Large intestine (tissue), 3 donors: ENCODE data around the gene TEX13D. TPM values are rescaled to one million over a fixed set of nuclear protein-coding genes. Genes with fewer than 3 reads are reported as not detected.

ENCODE experiments used
- DNase-seq, 2 donors: peaks; one replicate each; pipeline versions ENCODE4 v3.0.0 to v3.0.0-alpha.2; 2013
- H3K27ac ChIP-seq: one replicate; pipeline ENCODE4 v1.5.1; 2013; ENCODE audit warnings: low read length
- H3K27me3 ChIP-seq: 2 replicates; pipeline ENCODE4 v1.6.1; 2013; ENCODE audit warnings: low read length; ENCODE audit not compliant: control insufficient read depth, insufficient read depth
- H3K36me3 ChIP-seq: 2 replicates; pipeline ENCODE4 v1.6.1; 2013; ENCODE audit warnings: low read length; ENCODE audit not compliant: control insufficient read depth, insufficient read depth
- H3K4me1 ChIP-seq: one replicate; pipeline ENCODE4 v1.6.1; 2013; ENCODE audit warnings: low read length; ENCODE audit not compliant: control insufficient read depth, insufficient read depth
- H3K4me3 ChIP-seq: one replicate; pipeline ENCODE4 v1.5.1; 2013; ENCODE audit warnings: low read length
- H3K9me3 ChIP-seq: one replicate; pipeline ENCODE4 v1.6.1; 2013; ENCODE audit warnings: mild to moderate bottlenecking, low read depth, low read length, moderate library complexity; ENCODE audit not compliant: control insufficient read depth
- WGBS: methylation state at CpG from one replicate; pipeline ENCODE4 v1.1.5; 2013; ENCODE audit warnings: low lambda C conversion rate; ENCODE audit not compliant: insufficient coverage; 5-methylcytosine and 5-hydroxymethylcytosine counted together
- polyA plus RNA-seq: library from polyadenylated mRNA; unstranded; fragments of 120-200 nt; gene quantifications from one replicate; pipeline ENCODE4 v1.2.1, GENCODE V29; 2013

Gene TEX13D
- polyA plus RNA-seq, 1 donor: not detected

- Histone ChIP-seq H3K4me3 (no peak overlapping the region), H3K36me3 (no peaks in the 10 kb centered on the region), H3K27me3 (no peaks in the 10 kb centered on the region), H3K4me1 (no peaks in the 10 kb centered on the region), H3K9me3 (no peaks in the 10 kb centered on the region), H3K27ac (no peak overlapping the region)
- DNase-seq: no peak
- no CpG with 5 or more reads among the region's 5 CpGs for WGBS
Observed at GRCh38 chrX:124348182-124348581, 15.7 kb downstream of the TEX13D start.

GRCh38 chrX:124348885-124349453, 16.5 kb downstream of the TEX13D start:
- WGBS: 100% methylated on average over 1 of the region's 6 CpGs
- DNase-seq: no peak
- no peak overlapping the region for H3K27ac ChIP-seq
- no peaks in the 10 kb centered on the region for H3K9me3 ChIP-seq
- H3K27me3 ChIP-seq: no peaks in the 10 kb centered on the region
- no peaks in the 10 kb centered on the region for H3K36me3 ChIP-seq
- H3K4me1 ChIP-seq: no peaks in the 10 kb centered on the region
- no peak overlapping the region for H3K4me3 ChIP-seq

GRCh38 chrX:124354648-124355047, 22.2 kb downstream of the TEX13D start:
- DNase-seq: no peak
- no peak overlapping the region for H3K27ac ChIP-seq
- no peaks in the 10 kb centered on the region for H3K36me3 ChIP-seq
- H3K27me3 ChIP-seq: no peaks in the 10 kb centered on the region
- WGBS: 100% methylated on average over 1 of the region's 2 CpGs
- no peak overlapping the region for H3K4me3 ChIP-seq
- no peaks in the 10 kb centered on the region for H3K9me3 ChIP-seq
- no peaks in the 10 kb centered on the region for H3K4me1 ChIP-seq

- no peak overlapping the region for H3K4me3 ChIP-seq
- no peaks in the 10 kb centered on the region for H3K36me3 ChIP-seq
- H3K9me3 ChIP-seq: no peaks in the 10 kb centered on the region
- DNase-seq: no peak
- no peaks in the 10 kb centered on the region for H3K27me3 ChIP-seq
- no peaks in the 10 kb centered on the region for H3K4me1 ChIP-seq
- WGBS: no CpG with 5 or more reads among the region's 3 CpGs
- H3K27ac ChIP-seq: no peak overlapping the region
Observed at GRCh38 chrX:124358800-124359383, 26.4 kb downstream of the TEX13D start.

GRCh38 chrX:124362072-124362471, 29.6 kb downstream of the TEX13D start:
- Histone ChIP-seq H3K4me3 (no peak overlapping the region), H3K27ac (no peak overlapping the region), H3K4me1 (no peaks in the 10 kb centered on the region), H3K36me3 (no peaks in the 10 kb centered on the region), H3K27me3 (no peaks in the 10 kb centered on the region), H3K9me3 (no peaks in the 10 kb centered on the region)
- WGBS: no CpG with 5 or more reads among the region's 2 CpGs
- DNase-seq: no peak

- Histone ChIP-seq H3K4me1 (no peaks in the 10 kb centered on the region), H3K36me3 (no peaks in the 10 kb centered on the region), H3K27ac (no peak overlapping the region), H3K27me3 (no peaks in the 10 kb centered on the region), H3K9me3 (no peaks in the 10 kb centered on the region), H3K4me3 (no peak overlapping the region)
- no CpG with 5 or more reads among the region's 1 CpG for WGBS
- DNase-seq: no peak
Observed at GRCh38 chrX:124362761-124363160, 30.3 kb downstream of the TEX13D start.

- Histone ChIP-seq H3K4me3 (no peak overlapping the region), H3K27ac (no peak overlapping the region), H3K36me3 (no peaks in the 10 kb centered on the region), H3K4me1 (no peaks in the 10 kb centered on the region), H3K27me3 (no peaks in the 10 kb centered on the region), H3K9me3 (no peaks in the 10 kb centered on the region)
- no peak for DNase-seq
Observed at GRCh38 chrX:124369722-124370121, 37.3 kb downstream of the TEX13D start.

GRCh38 chrX:124373348-124373747, 40.9 kb downstream of the TEX13D start:
- Histone ChIP-seq H3K4me1 (no peaks in the 10 kb centered on the region), H3K4me3 (no peak overlapping the region), H3K27ac (no peak overlapping the region), H3K9me3 (no peaks in the 10 kb centered on the region), H3K27me3 (no peaks in the 10 kb centered on the region), H3K36me3 (no peaks in the 10 kb centered on the region)
- WGBS: no CpG with 5 or more reads among the region's 1 CpG
- no peak for DNase-seq

GRCh38 chrX:124378643-124379042, 46.2 kb downstream of the TEX13D start:
- DNase-seq: no peak
- no peaks in the 10 kb centered on the region for H3K9me3 ChIP-seq
- no peaks in the 10 kb centered on the region for H3K27me3 ChIP-seq
- no CpG with 5 or more reads among the region's 4 CpGs for WGBS
- H3K36me3 ChIP-seq: no peaks in the 10 kb centered on the region
- H3K4me3 ChIP-seq: no peak overlapping the region
- no peak overlapping the region for H3K27ac ChIP-seq
- H3K4me1 ChIP-seq: no peaks in the 10 kb centered on the region

- no peak for DNase-seq
- Histone ChIP-seq H3K27me3 (no peaks in the 10 kb centered on the region), H3K4me1 (no peaks in the 10 kb centered on the region), H3K9me3 (no peaks in the 10 kb centered on the region), H3K27ac (no peak overlapping the region), H3K36me3 (no peaks in the 10 kb centered on the region), H3K4me3 (no peak overlapping the region)
- WGBS: 100% methylated on average over 1 of the region's 4 CpGs
Observed at GRCh38 chrX:124383354-124383753, 50.9 kb downstream of the TEX13D start.

- H3K27ac ChIP-seq: no peak overlapping the region
- no peaks in the 10 kb centered on the region for H3K36me3 ChIP-seq
- no peak for DNase-seq
- no peaks in the 10 kb centered on the region for H3K27me3 ChIP-seq
- no peak overlapping the region for H3K4me3 ChIP-seq
- H3K4me1 ChIP-seq: no peaks in the 10 kb centered on the region
- no CpG with 5 or more reads among the region's 6 CpGs for WGBS
- H3K9me3 ChIP-seq: no peaks in the 10 kb centered on the region
Observed at GRCh38 chrX:124386401-124386800, 53.9 kb downstream of the TEX13D start.
